Fibroblast of skin of abdomen (primary cell): Measurements from ENCODE around the gene GPSM3.
A peak's percentile ranks its signal among the peaks of the same experiment; 100 is the strongest.

Experiments
- DNase-seq: peaks from one replicate; pipeline ENCODE4 v3.0.0-alpha.2; 2013

Gene GPSM3

DNA sequence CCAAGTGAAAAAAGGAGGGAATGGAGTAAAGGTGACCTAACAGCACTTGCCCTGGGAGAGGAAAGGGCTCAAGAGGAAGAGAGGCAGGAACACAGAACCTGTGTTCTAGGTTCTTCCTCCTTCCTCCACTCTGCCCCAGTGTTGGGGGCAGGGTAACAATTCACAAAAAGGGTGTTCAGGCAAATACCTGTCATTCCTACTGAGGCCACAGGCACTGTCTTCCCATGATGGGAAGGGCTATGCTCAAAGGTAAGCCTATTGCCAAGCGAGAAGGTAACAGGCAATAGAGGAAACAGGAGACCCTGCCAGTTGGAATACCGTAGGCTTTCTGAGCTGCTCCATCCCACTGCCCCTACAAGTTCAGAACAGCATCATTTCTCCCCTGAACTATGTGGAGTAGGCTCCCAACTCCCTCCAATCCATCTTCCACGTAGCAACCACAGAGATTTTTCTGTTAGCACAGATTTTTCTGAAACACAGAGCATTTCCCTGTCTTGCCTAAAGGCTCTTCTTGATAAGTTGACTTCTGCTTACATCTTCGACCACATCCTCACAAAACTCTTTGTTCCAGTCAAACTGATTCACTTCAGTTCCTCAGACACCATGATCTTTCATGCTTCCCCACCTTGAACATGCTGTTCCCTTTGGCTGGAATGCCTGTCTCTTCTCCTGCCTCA lies 19.3 kb downstream of the GPSM3 start:
- no peak for DNase-seq

DNA sequence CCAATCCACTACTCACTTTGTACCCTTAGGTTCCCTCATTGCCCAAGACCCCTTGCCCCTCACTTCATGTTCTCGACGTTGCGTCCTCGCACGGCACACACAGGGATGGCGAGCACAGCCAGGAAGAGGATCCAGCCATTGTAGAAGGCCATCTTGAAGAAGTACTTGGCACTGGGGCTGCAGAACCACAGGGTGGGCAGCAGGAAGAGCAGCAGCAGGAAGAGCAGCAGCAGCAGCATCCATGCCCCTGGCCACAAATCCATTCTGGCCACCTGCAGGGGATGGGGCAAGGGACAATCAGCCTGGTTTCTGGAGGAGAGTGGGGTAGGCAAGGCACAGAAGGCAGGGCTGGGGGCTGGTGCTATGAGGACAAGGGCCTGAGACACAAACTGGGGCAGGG lies 21.2 kb downstream of the GPSM3 start:
- no peak for DNase-seq

DNA sequence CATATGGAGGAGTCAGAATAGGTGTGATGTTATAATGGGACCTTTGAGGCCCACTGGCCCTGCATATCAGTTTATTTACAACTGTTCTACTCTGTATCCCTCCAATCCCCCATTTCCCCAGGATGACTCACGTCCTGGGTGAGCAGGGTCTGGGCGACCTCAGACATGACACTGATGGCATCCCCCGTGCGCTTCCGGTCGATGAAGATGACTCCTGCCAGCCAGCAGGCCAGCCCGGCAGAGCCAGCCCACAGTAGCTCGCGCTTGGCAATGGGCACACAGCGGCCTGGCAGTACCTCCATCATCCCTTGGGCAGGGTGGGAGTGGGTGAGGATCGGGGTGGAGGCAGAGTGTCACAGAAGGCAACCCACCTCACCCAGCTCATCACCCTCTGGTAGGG lies 22.1 kb downstream of the GPSM3 start:
- DNase-seq: no peak

- peak; percentile 37 for DNase-seq
These were observed 23.4 kb downstream of the GPSM3 start for GRCh38 chr6:32168807-32169591.

GRCh38 chr6:32168350-32168749 lies 24.1 kb downstream of the GPSM3 start:
- DNase-seq: no peak

GRCh38 chr6:32167761-32168262 lies 24.6 kb downstream of the GPSM3 start:
- DNase-seq: no peak

GRCh38 chr6:32167154-32167760 lies 25.2 kb downstream of the GPSM3 start:
- no peak for DNase-seq

GRCh38 chr6:32166411-32167061 lies 25.9 kb downstream of the GPSM3 start:
- no peak for DNase-seq

GRCh38 chr6:32164295-32164694 lies 28.1 kb downstream of the GPSM3 start, which contains the start of gene EGFL8:
Gene EGFL8 (plus strand): TSS chr6:32164595. CDS start chr6:32166166, 1,571 bp downstream.
- no peak for DNase-seq

GRCh38 chr6:32163559-32164258 lies 28.7 kb downstream of the GPSM3 start:
- DNase-seq: no peak

- no peak for DNase-seq
These were observed 34.4 kb downstream of the GPSM3 start for GRCh38 chr6:32158052-32158451.

- DNase-seq: no peak
These were observed 35.6 kb downstream of the GPSM3 start for GRCh38 chr6:32156891-32157290.

DNA sequence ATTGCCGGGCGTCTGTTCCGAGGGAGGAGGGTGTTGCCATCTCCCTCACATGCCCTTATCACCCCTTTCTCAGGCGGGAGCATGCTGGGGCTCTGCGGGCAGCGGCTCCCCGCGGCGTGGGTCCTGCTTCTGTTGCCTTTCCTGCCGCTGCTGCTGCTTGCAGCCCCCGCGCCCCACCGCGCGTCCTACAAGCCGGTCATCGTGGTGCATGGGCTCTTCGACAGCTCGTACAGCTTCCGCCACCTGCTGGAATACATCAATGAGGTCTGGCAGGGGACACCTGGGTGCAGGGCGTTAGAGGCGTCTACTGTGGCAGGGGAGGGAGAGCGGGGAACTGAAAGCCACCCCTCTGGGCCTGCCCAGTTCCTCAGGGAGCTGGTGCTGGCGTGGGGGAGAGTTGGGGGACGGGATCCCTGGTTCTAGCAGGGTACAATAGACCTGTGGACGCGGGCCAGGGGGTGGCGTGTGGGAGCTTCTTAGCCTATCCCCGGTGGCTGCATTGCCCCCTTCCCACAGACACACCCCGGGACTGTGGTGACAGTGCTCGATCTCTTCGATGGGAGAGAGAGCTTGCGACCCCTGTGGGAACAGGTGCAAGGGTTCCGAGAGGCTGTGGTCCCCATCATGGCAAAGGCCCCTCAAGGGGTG lies 37.8 kb downstream of the GPSM3 start:
- DNase-seq: peak; percentile 61

DNA sequence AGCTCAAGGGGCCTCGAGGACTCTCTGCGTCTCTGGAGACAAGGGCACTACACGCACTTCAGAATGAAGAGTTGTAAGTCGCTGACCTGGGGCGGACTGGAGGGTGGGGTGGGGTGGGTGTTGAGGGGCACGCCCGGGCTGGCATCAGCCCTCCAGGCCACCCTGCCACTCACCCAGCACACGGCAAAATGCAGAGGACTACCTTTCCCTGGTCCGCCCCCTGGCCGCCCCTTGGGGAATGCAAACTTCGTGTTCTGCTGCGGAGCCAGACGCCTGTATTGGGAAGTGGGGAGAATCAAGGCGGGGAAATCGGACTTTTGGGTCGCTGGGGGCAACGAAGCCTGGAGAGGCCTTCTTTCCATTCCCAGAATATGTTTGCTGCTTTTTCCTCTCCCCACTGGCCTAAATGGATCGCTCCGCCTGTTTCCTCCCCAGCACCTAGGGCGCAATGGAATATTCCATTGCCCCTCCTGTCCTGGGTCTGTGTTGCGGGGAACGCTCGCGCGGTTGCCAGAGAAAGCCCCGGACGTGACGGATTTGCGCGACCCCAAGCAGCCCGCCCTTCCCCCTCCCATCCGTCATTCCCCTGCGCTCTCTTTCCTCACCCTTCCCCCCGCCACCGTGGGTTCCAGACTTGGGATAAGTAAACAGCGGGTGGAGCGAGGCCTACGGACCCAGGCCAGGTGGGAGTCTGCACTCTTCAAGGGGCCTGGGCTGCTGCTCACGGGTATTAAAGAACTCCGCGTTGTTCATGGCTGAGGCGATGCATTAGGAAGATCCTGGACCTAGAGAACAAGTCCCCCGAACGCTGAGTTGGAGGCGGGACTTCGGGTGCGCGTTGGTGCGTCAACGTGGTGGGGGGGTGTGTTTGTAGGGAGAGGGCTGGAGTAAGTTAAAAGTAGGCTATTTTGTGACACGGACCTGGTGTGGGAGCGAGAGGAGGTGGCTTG lies 38.6 kb downstream of the GPSM3 start, which contains the start of gene PPT2:
PPT2 (plus strand) TSS at position 578 of the 950 bp plus-strand sequence. CDS start 454 bp downstream, outside the sequence.
- peak; percentile 95 for DNase-seq

DNA sequence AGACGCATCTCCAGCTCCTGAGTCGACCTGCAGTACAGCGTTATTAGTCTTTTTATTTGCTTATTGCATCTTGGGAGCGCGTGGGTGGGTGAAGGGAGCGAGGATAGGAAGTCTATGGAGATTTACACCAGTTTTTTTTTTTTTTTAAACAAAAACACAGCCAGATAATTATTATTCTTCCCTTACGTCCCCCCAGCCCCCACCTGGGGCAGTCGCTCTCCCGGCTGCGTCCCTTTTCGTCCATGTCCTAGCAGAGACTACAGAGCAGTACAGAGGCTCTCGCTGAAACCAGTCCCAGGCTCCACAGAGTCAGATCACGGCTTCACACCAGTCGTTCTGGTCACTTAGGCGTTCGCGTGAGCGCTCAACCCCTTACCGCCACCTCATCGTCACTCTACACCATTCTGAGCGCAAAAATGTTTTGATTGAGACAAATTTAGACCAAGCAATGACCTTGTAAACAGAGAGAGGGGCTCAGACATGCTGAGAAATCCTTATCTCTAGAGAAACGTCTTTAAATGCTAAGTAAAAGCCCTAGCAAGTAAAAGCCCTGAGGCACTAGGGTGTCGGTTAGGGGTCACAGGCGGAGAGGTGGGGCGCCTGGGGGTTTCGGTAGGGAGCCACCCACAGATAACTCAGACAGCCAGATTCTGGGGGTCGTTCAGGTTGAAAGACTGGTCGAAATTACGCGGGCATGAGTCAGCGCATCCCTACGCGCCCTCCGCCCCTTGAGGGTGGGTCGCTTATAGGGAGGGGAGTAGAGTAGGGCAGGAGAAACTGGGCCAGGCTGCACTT lies 39.5 kb downstream of the GPSM3 start:
- DNase-seq: peak; percentile 36

DNA sequence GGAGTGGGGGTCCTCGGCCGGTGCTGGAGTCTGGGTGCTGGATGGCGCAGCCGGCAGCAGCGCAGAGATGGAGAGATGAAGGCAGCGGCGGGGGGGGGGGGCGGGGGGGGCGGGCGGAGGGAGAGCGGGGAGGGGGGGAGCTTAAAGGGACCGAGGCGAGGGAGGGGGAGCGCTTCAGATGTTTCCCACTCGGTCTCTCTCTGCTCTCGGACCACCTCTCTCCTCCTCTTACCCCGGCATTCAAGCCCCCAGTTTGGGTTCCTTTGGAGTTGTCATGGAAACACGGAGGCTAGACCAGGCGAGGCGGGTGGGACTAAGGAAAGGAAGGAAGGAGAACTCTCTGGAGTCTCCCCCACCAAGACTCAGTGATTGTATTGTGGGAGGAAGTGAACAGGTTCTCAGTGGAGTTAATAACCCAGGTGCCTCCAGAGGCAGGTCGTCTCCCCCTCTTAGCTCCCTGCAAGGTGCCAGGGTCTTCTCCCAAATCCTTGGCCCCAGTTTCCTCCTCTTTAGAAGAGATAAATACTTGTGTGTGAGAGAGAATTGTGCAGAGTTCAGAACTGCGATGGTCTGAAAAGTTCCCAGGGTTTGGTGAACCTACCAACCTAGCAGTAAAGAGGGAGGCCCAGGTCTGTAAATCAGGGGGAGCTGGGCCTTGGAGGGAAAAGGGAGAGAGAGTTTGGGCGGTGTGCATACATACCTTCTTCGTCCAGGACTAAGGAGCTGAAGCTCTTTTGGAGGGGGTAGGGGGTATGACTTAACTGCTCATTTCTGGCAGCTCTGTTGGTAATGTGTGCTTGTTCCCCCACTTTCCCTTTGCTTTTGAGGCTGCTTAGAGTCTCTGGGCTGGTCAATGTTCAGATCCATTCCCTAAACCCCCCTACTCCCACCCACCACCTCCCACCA lies 40.3 kb downstream of the GPSM3 start, which contains the start of gene PRRT1:
PRRT1 (minus strand) TSS at position 77 of the 906 bp plus-strand sequence. CDS start 112 bp downstream, outside the sequence.
- DNase-seq: peak; percentile 17

- DNase-seq: no peak
These were observed 41.1 kb downstream of the GPSM3 start for GRCh38 chr6:32151181-32151862.
